B cell (primary cell): Measurements from ENCODE around the gene SLC2A13. TPM values are rescaled to one million over a fixed set of nuclear protein-coding genes. Genes with fewer than 3 reads are reported as not detected.

ENCODE experiments used
- ATAC-seq: fragments of 200-7000 bp; cut with Tn5 transposase; one replicate; pipeline ENCODE4 v1.10.0; 2021; ENCODE audit warnings: low read depth, mild to moderate bottlenecking, moderate number of reproducible peaks, moderate library complexity
- CTCF ChIA-PET: fragments of 350-600 bp; sonication (Branson Sonifier 250); formaldehyde crosslinking; loops from one replicate; lab custom pipeline; 2021; ENCODE audit warnings: antibody characterized with exemption, inconsistent platforms; lab: Charles Lee
- POLR2A ChIA-PET: fragments of 350-600 bp; sonication (Branson Sonifier 250); formaldehyde crosslinking; loops from one replicate; lab custom pipeline; 2021; ENCODE audit warnings: antibody characterized with exemption; lab: Charles Lee
- DNase-seq: peaks from one replicate; pipeline ENCODE4 v3.0.0; 2013
- H2AFZ ChIP-seq: 2 replicates; pipeline ENCODE4 v1.6.1; 2012; ENCODE audit warnings: mild to moderate bottlenecking, low read depth, low read length; ENCODE audit not compliant: insufficient read depth, poor library complexity, severe bottlenecking
- H3K27ac ChIP-seq, 2 donors: 1 replicate in 1 of 2; 2 replicates in 1 of 2; pipeline ENCODE4 v1.5.1; 2012 to 2013; ENCODE audit warnings: low read length in 2 of 2, mild to moderate bottlenecking in 2 of 2, moderate library complexity in 1 of 2
- H3K27me3 ChIP-seq, 4 experiments: fragments of 200-600 bp in 1 of 4; sonication (generic) in 1 of 4; replicated peaks in 1 of 4; 1 replicate in 2 of 4; 2 replicates in 2 of 4; pipeline versions ENCODE4 v1.6.1 to v1.7.0; 2013 to 2016; ENCODE audit warnings: low read length in 3 of 4, mild to moderate bottlenecking in 2 of 4, mixed read lengths in 1 of 4, moderate library complexity in 1 of 4; ENCODE audit not compliant: insufficient read depth in 4 of 4, control insufficient read depth in 3 of 4; ENCODE audit errors: control extremely low read depth in 1 of 4
- H3K36me3 ChIP-seq, 2 experiments: replicated peaks in 1 of 2; 1 replicate in 1 of 2; 2 replicates in 1 of 2; pipeline versions ENCODE4 v1.6.1 to v1.7.1; 2013; ENCODE audit warnings: low read length in 1 of 2; ENCODE audit not compliant: insufficient read depth in 2 of 2, control insufficient read depth in 1 of 2; ENCODE audit errors: control extremely low read depth in 1 of 2, extremely low read depth in 1 of 2
- H3K4me1 ChIP-seq, 2 donors: fragments of 200-600 bp in 1 of 2; sonication (generic) in 1 of 2; 1 replicate in 1 of 2; 2 replicates in 1 of 2; pipeline versions ENCODE4 v1.5.1 to v1.6.1; 2013 to 2017; ENCODE audit warnings: low read length in 2 of 2; ENCODE audit not compliant: control insufficient read depth in 2 of 2, insufficient read depth in 2 of 2
- H3K4me2 ChIP-seq: replicated peaks from 2 replicates; pipeline ENCODE3; 2012; ENCODE audit warnings: mild to moderate bottlenecking, low read depth, low read length; ENCODE audit not compliant: poor library complexity, severe bottlenecking
- H3K4me3 ChIP-seq, 5 experiments: fragments of 200-600 bp in 1 of 5; sonication (generic) in 1 of 5; 1 replicate in 3 of 5; 2 replicates in 2 of 5; pipeline versions ENCODE4 v1.5.1 to v1.7.0; 2011 to 2016; ENCODE audit warnings: low read length in 4 of 5, mild to moderate bottlenecking in 4 of 5, low read depth in 2 of 5, control low read depth in 1 of 5, moderate library complexity in 1 of 5; ENCODE audit not compliant: insufficient read depth in 1 of 5; ENCODE audit errors: control extremely low read depth in 1 of 5, extremely low read depth in 1 of 5
- H3K79me2 ChIP-seq: fragments of 200-600 bp; sonication (generic); one replicate; pipeline ENCODE4 v1.6.0; 2016; ENCODE audit warnings: low read length; ENCODE audit not compliant: control insufficient read depth, insufficient read depth
- H3K9ac ChIP-seq: fragments of 200-600 bp; sonication (generic); 2 replicates; pipeline ENCODE4 v1.6.1; 2017; ENCODE audit warnings: mild to moderate bottlenecking, low read length, moderate library complexity
- H3K9me3 ChIP-seq, 3 donors: one replicate each; pipeline versions ENCODE4 v1.6.1 to v1.7.1; 2013; ENCODE audit warnings: low read length in 2 of 3; ENCODE audit not compliant: control insufficient read depth in 2 of 3, insufficient read depth in 1 of 3; ENCODE audit errors: control extremely low read depth in 1 of 3
- H4K20me1 ChIP-seq: 2 replicates; pipeline ENCODE4 v1.6.0; 2012; ENCODE audit warnings: mild to moderate bottlenecking, low read length; ENCODE audit not compliant: insufficient read depth, control insufficient read depth, poor library complexity, severe bottlenecking
- H3K27ac Mint-ChIP-seq: one replicate; pipeline ENCODE4 v1.8.0; 2021; ENCODE audit warnings: mixed read lengths
- H3K27me3 Mint-ChIP-seq: one replicate; pipeline ENCODE4 v1.8.0; 2021; ENCODE audit warnings: mixed read lengths
- H3K4me1 Mint-ChIP-seq: one replicate; pipeline ENCODE4 v1.8.0; 2021; ENCODE audit warnings: mixed read lengths
- H3K4me3 Mint-ChIP-seq: one replicate; pipeline ENCODE4 v1.8.0; 2021; ENCODE audit warnings: mixed read lengths
- H3K9me3 Mint-ChIP-seq: one replicate; pipeline ENCODE4 v1.8.0; 2022; ENCODE audit warnings: mixed read lengths; ENCODE audit not compliant: insufficient read depth
- EZH2 ChIP-seq: IDR thresholded peaks from 2 replicates; pipeline ENCODE4 v1.6.1; 2012; ENCODE audit warnings: borderline replicate concordance, low read depth, mild to moderate bottlenecking, moderate library complexity, low read length; ENCODE audit not compliant: insufficient read depth, poor library complexity, severe bottlenecking
- whole genome bisulfite sequencing: methylation state at CpG from one replicate; pipeline ENCODE4 v1.1.5; 2013; ENCODE audit warnings: missing lambda C conversion rate; ENCODE audit not compliant: insufficient coverage; 5-methylcytosine and 5-hydroxymethylcytosine counted together
- intact Hi-C: fragments of 100-400 bp; cut with micrococcal nuclease; formaldehyde crosslinking; loops from one replicate; pipeline ENCODE4 v1.10.0; 2022
- polyA plus RNA-seq: library from polyadenylated mRNA; depleted of rRNA; stranded (reverse); fragments of >200 nt; gene quantifications from 2 replicates; pipeline ENCODE4 v1.2.3, GENCODE V29; 2012
- total RNA-seq, 2 donors: library from RNA; stranded (reverse); fragments of 120-200 nt in 1 of 2; gene quantifications; 1 replicate in 1 of 2; 2 replicates in 1 of 2; pipeline versions ENCODE4 v1.2.3 to v1.2.4, GENCODE V29; 2013 to 2022
- TF ChIP-seq, protein P1 (sequence below): fragments of 200-600 bp; IDR thresholded peaks from one replicate; pipeline ENCODE4 v1.8.0; 2022; ENCODE audit warnings: antibody characterized with exemption, mild to moderate bottlenecking

SLC2A13 gene
- total and polyA plus RNA-seq, 2 donors (not counting 1 experiment from before 2014, with no cell fraction given): 2.1 to 8.6 TPM

DNA sequence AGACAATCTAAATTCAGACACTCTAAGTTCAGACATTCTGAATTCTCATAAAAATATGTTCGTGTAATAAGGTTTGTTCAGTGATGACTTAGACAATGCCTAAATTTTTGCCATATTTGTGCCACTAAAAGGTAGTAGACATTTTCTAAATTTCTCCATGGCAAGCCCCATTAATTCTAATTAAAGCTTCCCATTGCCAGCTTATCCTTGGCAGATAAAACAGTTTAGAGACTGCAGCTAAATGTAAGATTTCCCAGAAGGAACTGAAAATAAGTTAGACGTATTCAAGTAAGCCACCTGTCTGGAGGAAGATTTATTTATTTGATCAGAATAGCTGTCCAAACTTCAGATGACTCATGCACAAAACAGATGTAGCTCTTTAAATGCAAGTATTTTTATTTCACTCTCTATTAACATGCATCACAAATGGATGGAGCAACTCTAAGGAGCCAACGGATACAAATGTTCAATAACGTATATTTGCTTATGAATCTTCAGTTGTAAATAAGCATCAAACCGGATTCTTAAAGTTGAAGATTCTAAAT lies 130.4 kb downstream of the SLC2A13 start:
- Mint-ChIP-seq H3K27ac (no peak overlapping the region), H3K4me1 (no peaks in the 10 kb centered on the region), H3K27me3 (no peaks in the 10 kb centered on the region), H3K9me3 (no peaks in the 10 kb centered on the region), H3K4me3 (no peak overlapping the region)
- POLR2A ChIA-PET: no interaction called here
- TF ChIP-seq, protein P1, sequence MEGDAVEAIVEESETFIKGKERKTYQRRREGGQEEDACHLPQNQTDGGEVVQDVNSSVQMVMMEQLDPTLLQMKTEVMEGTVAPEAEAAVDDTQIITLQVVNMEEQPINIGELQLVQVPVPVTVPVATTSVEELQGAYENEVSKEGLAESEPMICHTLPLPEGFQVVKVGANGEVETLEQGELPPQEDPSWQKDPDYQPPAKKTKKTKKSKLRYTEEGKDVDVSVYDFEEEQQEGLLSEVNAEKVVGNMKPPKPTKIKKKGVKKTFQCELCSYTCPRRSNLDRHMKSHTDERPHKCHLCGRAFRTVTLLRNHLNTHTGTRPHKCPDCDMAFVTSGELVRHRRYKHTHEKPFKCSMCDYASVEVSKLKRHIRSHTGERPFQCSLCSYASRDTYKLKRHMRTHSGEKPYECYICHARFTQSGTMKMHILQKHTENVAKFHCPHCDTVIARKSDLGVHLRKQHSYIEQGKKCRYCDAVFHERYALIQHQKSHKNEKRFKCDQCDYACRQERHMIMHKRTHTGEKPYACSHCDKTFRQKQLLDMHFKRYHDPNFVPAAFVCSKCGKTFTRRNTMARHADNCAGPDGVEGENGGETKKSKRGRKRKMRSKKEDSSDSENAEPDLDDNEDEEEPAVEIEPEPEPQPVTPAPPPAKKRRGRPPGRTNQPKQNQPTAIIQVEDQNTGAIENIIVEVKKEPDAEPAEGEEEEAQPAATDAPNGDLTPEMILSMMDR: no peak
- no peak for TF ChIP-seq EZH2
- H3K9me3 ChIP-seq: peaks cover 0 to 1% (median 0%) of the 10 kb centered on the region in 3 donors
- H3K4me3 ChIP-seq: no peak overlapping the region
- no peak overlapping the region for H3K9ac ChIP-seq
- H3K79me2 ChIP-seq: no peaks in the 10 kb centered on the region
- H3K27me3 ChIP-seq: no peaks in the 10 kb centered on the region
- CTCF ChIA-PET: interaction anchor here (1.4 to 2.1 kb wide), 2 partner anchors 10 to 16 kb away, joined by 3 to 6 read pairs; no protein-coding TSS in a partner anchor
- H3K4me1 ChIP-seq: no peaks in the 10 kb centered on the region
- no CpG with 5 or more reads among the region's 5 CpGs for WGBS
- H3K36me3 ChIP-seq: no peaks in the 10 kb centered on the region
- DNase-seq (no peak), ATAC-seq (no peak)
- no peak overlapping the region for H3K27ac ChIP-seq
- H3K4me2 ChIP-seq: no peak overlapping the region
- H4K20me1 ChIP-seq: no peaks in the 10 kb centered on the region
- intact Hi-C loops: no loop called here
- no peak overlapping the region for H2AFZ ChIP-seq

GRCh38 chr12:39972119-39972518 lies 133.8 kb downstream of the SLC2A13 start:
- DNase-seq (no peak), ATAC-seq (no peak)
- TF ChIP-seq, protein P1: no peak
- no peak for TF ChIP-seq EZH2
- Histone ChIP-seq H4K20me1 (no peaks in the 10 kb centered on the region), H2AFZ (no peak overlapping the region), H3K4me1 (no peaks in the 10 kb centered on the region), H3K4me2 (no peak overlapping the region), H3K27me3 (no peaks in the 10 kb centered on the region), H3K9ac (no peak overlapping the region), H3K9me3 (peaks cover 0 to 1% (median 0%) of the 10 kb centered on the region in 3 donors), H3K79me2 (no peaks in the 10 kb centered on the region), H3K27ac (no peak overlapping the region), H3K36me3 (no peaks in the 10 kb centered on the region), H3K4me3 (no peak overlapping the region)
- POLR2A ChIA-PET: no interaction called here
- H3K27ac Mint-ChIP-seq: no peak overlapping the region
- no peaks in the 10 kb centered on the region for H3K9me3 Mint-ChIP-seq
- no peak overlapping the region for H3K4me3 Mint-ChIP-seq
- WGBS: no CpG with 5 or more reads among the region's 1 CpG
- intact Hi-C loops: no loop called here
- H3K27me3 Mint-ChIP-seq: no peaks in the 10 kb centered on the region
- H3K4me1 Mint-ChIP-seq: no peaks in the 10 kb centered on the region
- CTCF ChIA-PET: no interaction called here
